Breast epithelium (tissue), 4 donors: ENCODE measurements around the gene WDR70. TPM values are rescaled to one million over a fixed set of nuclear protein-coding genes. Genes with fewer than 3 reads are reported as not detected.

Experiments used
- DNase-seq, 2 donors: peaks; one replicate each; pipeline ENCODE4 v3.0.0-alpha.2; 2019; ENCODE audit warnings: low spot score in 2 of 2
- H3K27ac ChIP-seq, 2 donors: fragments of 200-600 bp; sonication (generic) in 1 of 2; one replicate each; pipeline ENCODE4 v1.5.1; 2016 to 2019; ENCODE audit warnings: mild to moderate bottlenecking in 1 of 2
- H3K27me3 ChIP-seq, 2 donors: fragments of 200-600 bp; sonication (generic) in 1 of 2; one replicate each; pipeline versions ENCODE4 v1.5.1 to v1.6.0; 2017 to 2019; ENCODE audit warnings: control low read depth in 1 of 2, mild to moderate bottlenecking in 1 of 2
- H3K36me3 ChIP-seq: fragments of 200-600 bp; one replicate; pipeline ENCODE4 v1.5.1; 2019
- H3K4me1 ChIP-seq, 2 donors: fragments of 200-600 bp; sonication (generic); one replicate each; pipeline ENCODE4 v1.5.1; 2016 to 2019; ENCODE audit warnings: control low read depth in 1 of 2
- H3K4me3 ChIP-seq, 3 donors: fragments of 200-600 bp; sonication (generic); 1 replicate in 2 of 3; 2 replicates in 1 of 3; pipeline ENCODE4 v1.5.1; 2016 to 2019; ENCODE audit warnings: mild to moderate bottlenecking in 3 of 3, moderate library complexity in 2 of 3
- H3K9me3 ChIP-seq, 2 donors: fragments of 200-600 bp; sonication (generic) in 1 of 2; one replicate each; pipeline ENCODE4 v1.5.1; 2016 to 2019; ENCODE audit warnings: control low read depth in 1 of 2
- POLR2A ChIP-seq: fragments of 450-650 bp; IDR thresholded peaks from one replicate; pipeline ENCODE4 v1.6.1; 2016; ENCODE audit warnings: antibody characterized with exemption, mild to moderate bottlenecking, moderate library complexity
- POLR2AphosphoS5 ChIP-seq, 3 donors: sonication (generic); formaldehyde crosslinking; IDR thresholded peaks; one replicate each; pipeline ENCODE4 v1.6.1; 2017; ENCODE audit warnings: antibody characterized with exemption in 3 of 3
- intact Hi-C: fragments of 100-400 bp; cut with DNase I; formaldehyde crosslinking; loops from one replicate; pipeline ENCODE4 v1.15.1; 2023; ENCODE audit warnings: low total_unique reads
- total RNA-seq, 3 donors: library from RNA; depleted of rRNA; stranded (reverse); fragments of >200 nt; gene quantifications; one replicate each; pipeline ENCODE4 v1.1.0, GENCODE V29; 2016
- TF ChIP-seq, protein P1 (sequence below), 3 donors: fragments of 450-650 bp; IDR thresholded peaks; one replicate each; pipeline ENCODE4 v1.5.1; 2016 to 2017; ENCODE audit warnings: antibody characterized with exemption in 3 of 3, mild to moderate bottlenecking in 3 of 3, moderate library complexity in 3 of 3

The WDR70 gene
- total RNA-seq, 3 donors from 2014 or later, result 29.6 to 40.2 (median 37.0) TPM

DNA sequence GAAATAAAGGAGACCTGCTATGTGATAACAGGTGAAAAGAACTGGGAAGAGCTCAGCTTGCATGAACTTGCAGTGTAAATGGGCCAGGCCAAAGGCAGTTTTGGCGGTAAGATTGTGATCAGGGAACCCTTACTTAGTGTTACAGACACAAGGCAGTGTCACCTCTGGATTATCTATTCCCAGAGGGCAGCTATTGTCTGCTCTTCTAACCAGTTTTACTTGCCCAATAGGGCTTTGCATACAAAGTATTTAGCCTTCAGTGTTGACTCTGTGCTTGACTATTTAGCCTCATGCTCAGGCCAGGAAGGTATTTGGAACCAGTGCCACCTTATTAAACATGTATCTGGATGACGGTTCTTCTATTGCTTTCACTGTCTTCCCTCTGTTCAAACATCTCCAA is 422.4 kb downstream of the WDR70 start:
- H3K4me1 ChIP-seq, result no peaks in the 10 kb centered on the region
- intact Hi-C loops, result no loop called here

More for the DNA sequence above, 422.4 kb downstream of the WDR70 start:
- TF ChIP-seq POLR2A (no peak), POLR2AphosphoS5 (IDR thresholded peaks at IDR 0.05) (no peak)
- TF ChIP-seq, protein P1, sequence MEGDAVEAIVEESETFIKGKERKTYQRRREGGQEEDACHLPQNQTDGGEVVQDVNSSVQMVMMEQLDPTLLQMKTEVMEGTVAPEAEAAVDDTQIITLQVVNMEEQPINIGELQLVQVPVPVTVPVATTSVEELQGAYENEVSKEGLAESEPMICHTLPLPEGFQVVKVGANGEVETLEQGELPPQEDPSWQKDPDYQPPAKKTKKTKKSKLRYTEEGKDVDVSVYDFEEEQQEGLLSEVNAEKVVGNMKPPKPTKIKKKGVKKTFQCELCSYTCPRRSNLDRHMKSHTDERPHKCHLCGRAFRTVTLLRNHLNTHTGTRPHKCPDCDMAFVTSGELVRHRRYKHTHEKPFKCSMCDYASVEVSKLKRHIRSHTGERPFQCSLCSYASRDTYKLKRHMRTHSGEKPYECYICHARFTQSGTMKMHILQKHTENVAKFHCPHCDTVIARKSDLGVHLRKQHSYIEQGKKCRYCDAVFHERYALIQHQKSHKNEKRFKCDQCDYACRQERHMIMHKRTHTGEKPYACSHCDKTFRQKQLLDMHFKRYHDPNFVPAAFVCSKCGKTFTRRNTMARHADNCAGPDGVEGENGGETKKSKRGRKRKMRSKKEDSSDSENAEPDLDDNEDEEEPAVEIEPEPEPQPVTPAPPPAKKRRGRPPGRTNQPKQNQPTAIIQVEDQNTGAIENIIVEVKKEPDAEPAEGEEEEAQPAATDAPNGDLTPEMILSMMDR (IDR thresholded peaks at IDR 0.05), result no peak
- H3K36me3 ChIP-seq, result no peaks in the 10 kb centered on the region
- H3K27me3 ChIP-seq, result no peaks in the 10 kb centered on the region
- no peak overlapping the region for H3K4me3 ChIP-seq
- no peak for DNase-seq
- H3K27ac ChIP-seq, result no peak overlapping the region
- H3K9me3 ChIP-seq, result no peaks in the 10 kb centered on the region

Other genes with a start within 250 kb of the WDR70 start
- 10 to 100 TPM; 31.0 to 55.5 (median 31.5) TPM for gene CPLANE1, start 129.9 kb upstream of the WDR70 start, total RNA-seq
- 10 to 100 TPM; 16.6 to 30.9 (median 25.9) TPM for gene NUP155, start 8.2 kb upstream of the WDR70 start, total RNA-seq